ENCODE data around the gene SMAD5.

SMAD5 gene

GRCh38 chr5:136132087-136132486 is 558 bp upstream of the SMAD5 start:
- Histone ChIP-seq H3K36me3 (ENCODE audit: control insufficient read depth, insufficient read depth, low read length) (no peaks in the 10 kb centered on the region), H3K4me3 (replicated peaks; ENCODE audit: low read depth, low read length) (peak overlapping the region; percentile 75), H3K27me3 (replicated peaks; ENCODE audit: control insufficient read depth, insufficient read depth, low read length) (no peaks in the 10 kb centered on the region)
- TF ChIP-seq CTCF (IDR thresholded peaks at IDR 0.05; ENCODE audit: insufficient read depth, low read length, poor library complexity, severe bottlenecking), result no peak
- DNase-seq (ENCODE audit: extremely low read depth, insufficient read length), result no peak

- no peaks in the 10 kb centered on the region for H3K27me3 ChIP-seq (replicated peaks; ENCODE audit: control insufficient read depth, insufficient read depth, low read length)
- peak overlapping the region; percentile 75 for H3K4me3 ChIP-seq (replicated peaks; ENCODE audit: low read depth, low read length)
- no peaks in the 10 kb centered on the region for H3K36me3 ChIP-seq (ENCODE audit: control insufficient read depth, insufficient read depth, low read length)
- DNase-seq (ENCODE audit: extremely low read depth, insufficient read length), result no peak
- no peak for TF ChIP-seq CTCF (IDR thresholded peaks at IDR 0.05; ENCODE audit: insufficient read depth, low read length, poor library complexity, severe bottlenecking)
Observed at GRCh38 chr5:136133222-136133921, 727 bp downstream of the SMAD5 start.

DNA sequence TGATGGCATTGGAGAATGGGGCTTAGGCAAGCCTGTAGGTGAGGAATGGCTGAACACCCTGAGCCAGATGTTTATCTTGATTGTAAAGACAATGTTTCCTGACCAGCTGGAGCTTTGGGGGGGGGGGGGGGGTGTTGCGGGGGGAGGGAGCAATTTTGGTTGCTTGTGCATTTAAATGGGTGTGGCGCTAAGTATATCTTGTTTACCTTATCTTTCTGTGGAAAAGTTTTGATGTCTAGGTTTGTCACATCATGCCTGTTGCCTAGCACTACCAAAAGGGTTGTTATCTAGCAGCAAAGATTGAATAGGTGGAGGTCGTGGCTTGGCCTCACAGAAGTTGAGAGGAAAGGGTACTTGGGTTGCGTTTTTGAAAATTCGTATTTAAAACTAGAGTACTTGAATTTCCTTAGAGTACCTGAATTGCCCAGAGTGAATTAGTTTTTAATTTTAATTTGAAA is 1.3 kb downstream of the SMAD5 start:
- DNase-seq (ENCODE audit: extremely low read depth, insufficient read length), result peak; percentile 17
- H3K36me3 ChIP-seq (ENCODE audit: control insufficient read depth, insufficient read depth, low read length), result no peaks in the 10 kb centered on the region
- no peak for TF ChIP-seq CTCF (IDR thresholded peaks at IDR 0.05; ENCODE audit: insufficient read depth, low read length, poor library complexity, severe bottlenecking)
- H3K4me3 ChIP-seq (replicated peaks; ENCODE audit: low read depth, low read length), result peak overlapping the region; percentile 75
- no peaks in the 10 kb centered on the region for H3K27me3 ChIP-seq (replicated peaks; ENCODE audit: control insufficient read depth, insufficient read depth, low read length)

DNA sequence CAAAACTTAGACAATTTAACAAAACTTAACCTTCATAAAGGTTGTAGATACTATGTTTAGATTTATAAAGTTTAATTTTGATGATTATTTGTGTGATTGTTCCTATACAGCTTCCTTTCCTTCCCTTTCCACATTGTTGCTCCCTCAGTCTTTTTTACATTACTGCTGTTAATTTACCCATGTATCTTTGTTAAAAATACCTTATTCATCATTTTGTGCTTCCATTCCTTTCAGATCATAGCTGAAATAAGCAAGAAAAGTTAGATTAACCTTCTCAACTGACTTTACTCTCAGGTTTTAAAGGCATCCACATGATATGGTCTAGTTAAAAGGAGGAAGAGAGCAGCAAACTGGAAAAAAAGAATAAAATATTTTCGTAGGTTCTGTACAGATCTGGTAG is 2.0 kb downstream of the SMAD5 start:
- H3K27me3 ChIP-seq (replicated peaks; ENCODE audit: control insufficient read depth, insufficient read depth, low read length), result no peaks in the 10 kb centered on the region
- no peak for DNase-seq (ENCODE audit: extremely low read depth, insufficient read length)
- H3K36me3 ChIP-seq (ENCODE audit: control insufficient read depth, insufficient read depth, low read length), result no peaks in the 10 kb centered on the region
- TF ChIP-seq CTCF (IDR thresholded peaks at IDR 0.05; ENCODE audit: insufficient read depth, low read length, poor library complexity, severe bottlenecking), result no peak
- H3K4me3 ChIP-seq (replicated peaks; ENCODE audit: low read depth, low read length), result no peak overlapping the region

GRCh38 chr5:136135536-136135935 is 2.9 kb downstream of the SMAD5 start:
- H3K4me3 ChIP-seq (replicated peaks; ENCODE audit: low read depth, low read length), result no peak overlapping the region
- H3K27me3 ChIP-seq (replicated peaks; ENCODE audit: control insufficient read depth, insufficient read depth, low read length), result no peaks in the 10 kb centered on the region
- no peaks in the 10 kb centered on the region for H3K36me3 ChIP-seq (ENCODE audit: control insufficient read depth, insufficient read depth, low read length)
- TF ChIP-seq CTCF (IDR thresholded peaks at IDR 0.05; ENCODE audit: insufficient read depth, low read length, poor library complexity, severe bottlenecking), result no peak
- DNase-seq (ENCODE audit: extremely low read depth, insufficient read length), result no peak
